Posterior cingulate gyrus (tissue), 11 donors: ENCODE results near the gene VPS13A.
A peak's percentile ranks its signal among the peaks of the same experiment; 100 is the strongest.

Experiments used
- DNase-seq, 10 donors: peaks; one replicate each; pipeline versions ENCODE4 v3.0.0 to v3.0.0-alpha.2; 2020 to 2021; ENCODE audit warnings: mixed read lengths in 3 of 10
- intact Hi-C: fragments of 100-400 bp; cut with DNase I; formaldehyde crosslinking; loops from one replicate; pipeline ENCODE4 v1.15.1; 2023

VPS13A gene

GRCh38 chr9:77453825-77454647 is 276.7 kb downstream of the VPS13A start:
- intact Hi-C loops, result no loop called here
- no peak for DNase-seq

DNA sequence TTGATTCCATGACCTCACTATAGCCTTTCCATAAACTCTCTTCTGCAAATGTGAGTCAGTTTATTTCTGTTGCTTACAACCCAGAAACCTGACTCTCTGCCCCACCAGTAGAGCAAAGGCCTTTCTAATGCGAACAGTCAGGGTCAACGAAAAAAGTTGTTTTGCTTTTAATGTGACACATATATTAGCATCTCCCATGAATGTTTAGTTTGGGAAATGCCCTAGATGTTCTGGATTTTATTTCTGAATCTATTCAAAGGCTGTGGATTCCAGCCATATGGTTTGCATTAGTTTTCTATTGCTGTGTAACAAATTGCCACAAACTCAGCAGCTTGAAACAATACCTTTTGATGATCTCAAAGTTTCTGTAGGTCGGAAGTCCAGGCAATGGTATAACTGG is 277.3 kb downstream of the VPS13A start:
- DNase-seq, result no peak
- intact Hi-C loops, result no loop called here

DNA sequence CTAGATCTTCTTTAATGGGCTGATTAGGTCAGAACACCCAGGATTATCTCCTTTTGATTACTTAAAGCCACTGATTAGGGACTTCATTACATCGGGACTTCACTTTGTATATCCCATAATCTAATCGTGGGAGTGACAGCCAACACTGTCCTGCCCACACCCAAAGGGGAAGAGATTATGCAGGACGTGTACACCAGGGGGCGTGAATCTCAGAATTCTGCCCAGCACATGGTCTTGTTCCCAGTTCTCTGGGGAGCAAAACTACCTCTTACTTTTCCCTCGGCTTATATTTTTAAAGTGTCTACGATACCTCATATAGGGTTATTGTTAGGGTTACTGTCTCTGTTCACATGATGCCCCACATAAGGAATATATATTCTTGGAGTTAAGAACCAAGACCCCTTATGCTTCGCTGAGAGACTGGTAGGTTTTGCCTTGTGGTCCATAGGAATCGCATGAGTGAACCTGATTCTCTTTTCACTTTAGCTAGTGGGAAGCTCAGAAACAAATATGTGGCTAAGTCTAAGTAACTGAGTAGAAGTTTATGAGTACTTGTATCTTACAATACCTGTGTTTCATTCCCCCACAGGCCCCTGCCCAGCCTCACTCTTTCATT is 278.1 kb downstream of the VPS13A start:
- no peak for DNase-seq
- intact Hi-C loops, result no loop called here

DNA sequence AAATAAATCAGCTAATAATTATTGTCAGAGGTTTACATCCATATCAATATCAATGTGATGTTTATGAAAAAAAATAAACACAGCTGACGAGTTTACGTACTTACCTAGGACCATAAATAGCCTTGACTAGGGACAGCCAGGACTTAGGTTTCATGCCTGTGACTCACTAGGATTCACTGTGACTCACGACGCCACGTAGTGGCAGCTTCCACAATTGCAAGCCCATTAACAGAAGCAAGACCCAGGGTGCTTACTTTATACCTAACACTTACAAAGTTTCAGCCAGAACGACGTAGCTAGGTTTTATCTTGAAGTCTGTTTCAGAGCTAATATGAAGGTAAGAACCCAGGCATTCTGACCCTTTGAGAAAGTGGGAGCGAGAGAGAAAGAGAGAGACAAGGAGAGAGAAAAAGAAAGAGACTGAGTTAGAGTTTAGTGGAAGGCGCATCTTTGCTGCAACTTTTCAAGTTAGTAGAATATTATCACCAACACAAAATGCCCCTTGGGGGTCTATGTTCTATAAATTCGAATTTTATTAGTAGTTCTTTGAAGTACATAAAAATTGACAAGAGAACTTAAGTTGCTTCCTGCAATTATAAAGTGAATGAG is 279.6 kb downstream of the VPS13A start:
- intact Hi-C loops, result no loop called here
- peak; percentile 66 to 96 (median 86) for DNase-seq

DNA sequence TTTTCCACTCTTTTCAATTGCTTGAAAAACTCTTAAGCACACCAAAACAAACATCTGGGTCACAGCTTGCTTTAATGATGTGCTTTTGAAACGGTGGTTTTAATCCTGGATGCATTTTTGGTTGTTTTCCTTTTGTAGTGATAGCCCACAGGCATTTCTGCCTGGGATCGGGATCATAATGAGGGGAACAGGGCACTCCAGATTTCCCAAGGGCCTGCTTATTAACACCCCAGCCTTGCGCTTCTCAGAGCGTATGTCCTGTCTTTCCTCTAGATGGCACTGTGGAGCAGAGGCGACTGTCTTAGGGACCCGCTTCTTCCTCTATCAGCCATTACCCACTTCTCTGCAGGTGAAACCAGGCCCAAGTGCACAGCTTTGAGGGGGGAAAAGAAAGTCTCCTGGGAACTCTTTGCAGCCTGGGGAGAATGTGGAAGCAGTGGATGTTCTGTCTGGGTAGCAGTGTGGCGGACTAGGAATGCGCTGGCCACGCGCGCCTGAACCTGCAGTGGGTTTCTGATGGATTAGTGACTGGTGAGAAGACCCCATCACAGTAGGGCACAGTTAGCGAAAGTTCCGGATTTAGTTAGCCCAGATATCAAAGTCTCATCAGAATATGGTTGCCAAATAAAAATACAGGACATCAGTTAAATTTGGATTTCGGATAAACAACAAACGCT is 280.7 kb downstream of the VPS13A start:
- peak in 8 of 10 donors; percentile 13 to 92 (median 62) for DNase-seq
- intact Hi-C loops, result loop anchor here (2.0 kb wide), 1 partner anchor 293 kb away; no protein-coding TSS in a partner anchor

DNA sequence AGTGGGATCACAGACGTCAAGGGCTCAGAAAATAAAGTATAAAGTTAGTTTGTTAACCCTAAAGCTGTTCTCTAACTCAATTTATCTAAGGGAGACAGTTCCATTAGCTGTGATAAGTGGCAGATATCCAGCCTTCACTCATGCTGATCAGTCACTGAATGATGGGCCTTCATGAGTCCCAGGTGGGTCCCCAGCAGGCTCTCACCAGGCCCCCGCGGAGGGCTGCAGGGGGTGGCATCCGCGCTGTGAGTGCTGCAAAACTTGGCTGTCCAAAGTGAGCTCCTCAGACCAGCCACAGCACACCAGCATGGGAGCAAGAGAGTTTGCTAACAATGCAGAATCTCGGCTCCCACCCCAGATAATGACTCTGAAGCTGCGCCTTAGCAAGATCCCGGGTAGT is 283.6 kb downstream of the VPS13A start:
- DNase-seq, result no peak

DNA sequence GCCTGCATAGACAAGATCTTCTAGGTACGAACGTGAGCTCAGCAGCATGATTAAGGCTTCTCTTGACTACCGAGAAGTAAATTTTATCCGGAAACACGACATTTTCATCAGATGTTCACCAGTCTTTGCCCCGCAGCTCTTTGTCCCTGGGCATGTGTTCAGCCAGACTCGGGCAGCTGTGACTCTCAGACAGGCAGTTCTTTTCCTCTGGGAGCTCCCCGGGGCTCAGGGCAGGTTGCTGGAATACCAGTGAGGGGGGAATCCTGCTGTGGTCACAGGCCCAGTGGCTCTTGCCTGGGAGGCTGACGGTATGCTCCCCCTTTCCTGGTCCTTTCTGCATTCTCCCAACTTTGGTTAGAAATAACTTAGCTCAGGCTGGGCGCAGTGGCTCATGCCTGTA is 284.7 kb downstream of the VPS13A start:
- DNase-seq, result no peak
- intact Hi-C loops, result no loop called here

More for the DNA sequence above, 283.6 kb downstream of the VPS13A start:
- intact Hi-C loops, result no loop called here

- intact Hi-C loops, result no loop called here
Measured at GRCh38 chr9:77463151-77463550, 285.8 kb downstream of the VPS13A start.

GRCh38 chr9:77464661-77465060 is 287.3 kb downstream of the VPS13A start:
- intact Hi-C loops, result no loop called here

More at GRCh38 chr9:77463151-77463550, 285.8 kb downstream of the VPS13A start:
- DNase-seq, result no peak

DNA sequence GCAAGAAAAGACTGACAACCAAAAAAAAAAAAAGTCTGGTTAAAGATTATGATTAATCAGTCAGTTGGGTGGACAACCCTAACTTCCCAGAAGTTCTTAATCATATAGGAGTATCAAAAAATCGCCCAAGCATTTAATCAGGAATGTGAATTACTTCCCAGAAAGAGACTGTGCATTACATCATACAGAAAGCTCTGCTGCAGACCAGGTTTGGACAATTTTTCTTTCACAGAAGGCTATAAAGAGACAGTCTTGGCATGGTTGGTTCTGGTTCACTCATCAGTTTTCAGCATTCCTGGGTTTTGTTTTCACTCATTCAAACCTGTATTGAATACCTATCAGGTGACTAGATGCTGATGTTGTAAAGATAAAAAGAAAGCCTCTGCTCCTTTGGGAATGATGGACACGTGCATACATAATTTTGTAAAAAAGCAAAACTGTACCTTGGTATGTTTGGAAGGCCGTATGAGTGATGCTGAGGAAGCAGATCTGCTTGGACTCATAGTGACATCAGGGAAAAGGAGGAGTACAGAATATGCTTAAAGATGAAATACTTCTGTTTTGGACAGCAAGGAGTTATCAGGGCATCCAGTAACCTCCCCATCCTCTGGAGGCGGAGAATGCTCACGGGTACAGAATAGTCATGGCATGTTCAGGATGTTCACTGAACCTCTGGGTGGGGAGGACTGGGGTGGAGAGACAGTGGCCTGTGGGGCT is 292.3 kb downstream of the VPS13A start:
- DNase-seq, result no peak
- intact Hi-C loops, result no loop called here

More at GRCh38 chr9:77464661-77465060, 287.3 kb downstream of the VPS13A start:
- DNase-seq, result no peak
